ENCODE results near the gene SLC5A6. TPM values are rescaled to one million over a fixed set of nuclear protein-coding genes. Genes with fewer than 3 reads are reported as not detected.

SLC5A6 gene
- total and polyA plus RNA-seq, 2 of the 8 experiments (the other 6 are each of a cell fraction or from before 2014, with no cell fraction given) = 118 to 183 TPM

GRCh38 chr2:27170581-27171337, 41.3 kb downstream of the SLC5A6 start (continued):
- TF ChIP-seq BRCA1 (IDR thresholded peaks at IDR 0.05; ENCODE audit: low read depth, low read length) = no peak
- TF ChIP-seq CTCF (IDR thresholded peaks at IDR 0.05; ENCODE audit: control extremely low read depth in 1 of 3, insufficient read depth in 1 of 3, low read depth in 1 of 3, low read length in 3 of 3) = no peak
- no peak for TF ChIP-seq RFX5 (IDR thresholded peaks at IDR 0.05; ENCODE audit: borderline replicate concordance, low read depth, low read length)
- TF ChIP-seq SIN3A (conservative IDR thresholded peaks at IDR 0.05 in 1 of 2, IDR thresholded peaks at IDR 0.05 in 1 of 2; ENCODE audit: low read depth in 1 of 2, low read length in 2 of 2) = no peak
- TF ChIP-seq HDAC2 (IDR thresholded peaks at IDR 0.05; ENCODE audit: borderline replicate concordance in 1 of 2, low read depth in 2 of 2, low read length in 2 of 2) = no peak
- no peak for TF ChIP-seq POU5F1 (IDR thresholded peaks at IDR 0.05; ENCODE audit: low read depth, low read length)
- TF ChIP-seq EP300 (IDR thresholded peaks at IDR 0.05; ENCODE audit: borderline replicate concordance in 1 of 2, low read depth in 2 of 2, low read length in 2 of 2) = no peak
- TF ChIP-seq CHD1 (IDR thresholded peaks at IDR 0.05; ENCODE audit: low read depth, low read length) = no peak
- no peak for TF ChIP-seq TBP (IDR thresholded peaks at IDR 0.05; ENCODE audit: low read depth, low read length)
- no peak for TF ChIP-seq ZNF274 (IDR thresholded peaks at IDR 0.05; ENCODE audit: borderline replicate concordance, extremely low read depth, low read length)
